CD14-positive monocyte (primary cell): ENCODE data around the gene LASP1. TPM values are rescaled to one million over a fixed set of nuclear protein-coding genes. Genes with fewer than 3 reads are reported as not detected.

Source experiments
- DNase-seq, 3 donors: peaks; one replicate each; pipeline ENCODE4 v3.0.0-alpha.2; 2011 to 2022
- H2AFZ ChIP-seq: 2 replicates; pipeline ENCODE4 v1.6.0; 2012; ENCODE audit warnings: mild to moderate bottlenecking, low read depth, low read length, inconsistent platforms; ENCODE audit not compliant: insufficient read depth, poor library complexity, severe bottlenecking
- H3K27ac ChIP-seq, 2 donors: 1 replicate in 1 of 2; 2 replicates in 1 of 2; pipeline ENCODE4 v1.5.1; 2012 to 2013; ENCODE audit warnings: low read length in 2 of 2, control low read depth in 1 of 2, inconsistent platforms in 1 of 2, low read depth in 1 of 2, mild to moderate bottlenecking in 1 of 2
- H3K27me3 ChIP-seq, 2 donors: one replicate each; pipeline versions ENCODE4 v1.6.0 to v1.6.1; 2011 to 2013; ENCODE audit warnings: low read length in 2 of 2; ENCODE audit not compliant: control insufficient read depth in 2 of 2, insufficient read depth in 2 of 2
- H3K36me3 ChIP-seq, 2 donors: replicated peaks in 1 of 2; 1 replicate in 1 of 2; 2 replicates in 1 of 2; pipeline versions ENCODE4 v1.5.1 to v1.6.1; 2012 to 2013; ENCODE audit warnings: low read length in 2 of 2, control low read depth in 1 of 2, inconsistent platforms in 1 of 2, mild to moderate bottlenecking in 1 of 2; ENCODE audit not compliant: insufficient read depth in 2 of 2, control insufficient read depth in 1 of 2
- H3K4me1 ChIP-seq, 2 donors: 1 replicate in 1 of 2; 2 replicates in 1 of 2; pipeline versions ENCODE4 v1.5.1 to v1.6.1; 2012 to 2013; ENCODE audit warnings: low read length in 2 of 2, control low read depth in 1 of 2, inconsistent platforms in 1 of 2, mild to moderate bottlenecking in 1 of 2, moderate library complexity in 1 of 2; ENCODE audit not compliant: insufficient read depth in 2 of 2, control insufficient read depth in 1 of 2
- H3K4me2 ChIP-seq: replicated peaks from 2 replicates; pipeline ENCODE3; 2012; ENCODE audit warnings: low read length, moderate library complexity, mild to moderate bottlenecking; ENCODE audit not compliant: poor library complexity, severe bottlenecking; ENCODE audit errors: extremely low read depth
- H3K4me3 ChIP-seq, 3 experiments: fragments of 200-600 bp in 1 of 3; sonication (generic) in 1 of 3; replicated peaks in 1 of 3; 1 replicate in 2 of 3; 2 replicates in 1 of 3; pipeline ENCODE4 v1.5.1; 2011 to 2013; ENCODE audit warnings: low read length in 3 of 3, mild to moderate bottlenecking in 3 of 3, control low read depth in 2 of 3, low read depth in 2 of 3, inconsistent platforms in 1 of 3, moderate library complexity in 1 of 3
- H3K79me2 ChIP-seq: 2 replicates; pipeline ENCODE4 v1.6.0; 2012; ENCODE audit warnings: mild to moderate bottlenecking, control low read depth, inconsistent platforms, low read length, moderate library complexity; ENCODE audit not compliant: insufficient read depth
- H3K9ac ChIP-seq: 2 replicates; pipeline ENCODE4 v1.6.0; 2017; ENCODE audit warnings: low read length, mild to moderate bottlenecking; ENCODE audit not compliant: insufficient read depth, poor library complexity, severe bottlenecking
- H3K9me3 ChIP-seq, 2 donors: replicated peaks in 1 of 2; 1 replicate in 1 of 2; 2 replicates in 1 of 2; pipeline versions ENCODE4 v1.5.1 to v1.6.1; 2012 to 2013; ENCODE audit warnings: low read length in 2 of 2, control low read depth in 1 of 2; ENCODE audit not compliant: control insufficient read depth in 1 of 2, insufficient read depth in 1 of 2
- H4K20me1 ChIP-seq: 2 replicates; pipeline ENCODE4 v1.6.0; 2012; ENCODE audit warnings: mild to moderate bottlenecking, low read length, control low read depth, moderate library complexity; ENCODE audit not compliant: insufficient read depth
- H3K27ac Mint-ChIP-seq, 7 donors: one replicate each; pipeline ENCODE4 v1.8.0; 2020; ENCODE audit warnings: mild to moderate bottlenecking in 7 of 7, mixed read lengths in 7 of 7, moderate library complexity in 6 of 7, inconsistent platforms in 2 of 7
- H3K27me3 Mint-ChIP-seq, 3 donors: one replicate each; pipeline ENCODE4 v1.8.0; 2021 to 2022; ENCODE audit warnings: low read depth in 3 of 3, mild to moderate bottlenecking in 3 of 3, mixed read lengths in 3 of 3, moderate library complexity in 3 of 3, inconsistent platforms in 1 of 3
- H3K36me3 Mint-ChIP-seq, 2 donors: one replicate each; pipeline ENCODE4 v1.8.0; 2020; ENCODE audit warnings: mixed read lengths in 2 of 2, inconsistent platforms in 1 of 2, mild to moderate bottlenecking in 1 of 2
- H3K4me1 Mint-ChIP-seq: one replicate; pipeline ENCODE4 v1.8.0; 2020; ENCODE audit warnings: mild to moderate bottlenecking, mixed read lengths
- H3K4me3 Mint-ChIP-seq, 2 donors: one replicate each; pipeline ENCODE4 v1.8.0; 2020; ENCODE audit warnings: mild to moderate bottlenecking in 2 of 2, mixed read lengths in 2 of 2, moderate library complexity in 1 of 2
- H3K9me3 Mint-ChIP-seq, 7 donors: one replicate each; pipeline ENCODE4 v1.8.0; 2020 to 2022; ENCODE audit warnings: mixed read lengths in 7 of 7, mild to moderate bottlenecking in 6 of 7, moderate library complexity in 6 of 7, inconsistent platforms in 2 of 7
- WGBS: methylation state at CpG from one replicate; pipeline ENCODE4 v1.1.5; 2013; ENCODE audit warnings: missing lambda C conversion rate; ENCODE audit not compliant: insufficient coverage; 5-methylcytosine and 5-hydroxymethylcytosine counted together
- intact Hi-C, 2 donors: fragments of 100-400 bp; cut with micrococcal nuclease; formaldehyde crosslinking; loops; one replicate each; pipeline versions ENCODE4 v1.15.0 to v1.15.1; 2023
- polyA plus RNA-seq, 3 donors: library from polyadenylated mRNA; depleted of rRNA in 1 of 3; unstranded in 2 of 3; stranded (reverse) in 1 of 3; fragments of 300-500 nt in 2 of 3; fragments of >200 nt in 1 of 3; fragmentation: Illumina TruSeq in 2 of 3; gene quantifications; 1 replicate in 2 of 3; 2 replicates in 1 of 3; pipeline ENCODE4 v1.2.3, GENCODE V29; 2012 to 2021
- TF ChIP-seq, protein P1 (sequence below): fragments of 200-600 bp; IDR thresholded peaks from one replicate; pipeline ENCODE4 v1.8.0; 2022; ENCODE audit warnings: antibody characterized with exemption, mild to moderate bottlenecking

The LASP1 gene
- polyA plus RNA-seq, 3 donors: 55.9 to 93.7 (median 70.6) TPM

DNA sequence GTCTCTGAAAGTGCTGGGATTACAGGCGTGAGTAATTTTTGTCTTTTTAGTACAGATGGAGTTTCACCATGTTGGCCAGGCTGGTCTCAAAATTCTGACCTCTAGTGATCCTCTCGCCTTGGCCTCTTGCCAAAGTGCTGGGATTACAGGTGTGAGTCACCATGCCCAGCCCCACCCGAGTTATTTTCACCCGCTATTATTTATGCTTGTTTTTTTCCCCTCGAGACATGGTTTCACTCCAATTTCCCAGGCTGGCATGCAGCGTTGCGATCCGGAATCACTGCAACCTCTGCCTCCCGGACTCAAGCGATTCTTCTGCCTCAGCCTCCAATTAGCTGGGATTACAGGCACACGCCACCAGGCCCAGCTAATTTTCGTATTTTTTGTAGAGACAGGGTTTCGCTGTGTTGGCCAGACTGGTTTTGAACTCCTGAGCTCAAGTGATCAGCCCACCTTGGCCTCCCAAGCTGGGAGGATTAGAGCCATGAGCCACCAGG is 25.5 kb upstream of the LASP1 start:
- Histone ChIP-seq H3K27me3 (no peaks in the 10 kb centered on the region), H3K79me2 (peaks cover 2% of the 10 kb centered on the region), H3K9ac (no peak overlapping the region), H3K27ac (no peak overlapping the region), H3K4me3 (no peak overlapping the region), H3K4me2 (no peak overlapping the region), H3K9me3 (no peaks in the 10 kb centered on the region), H3K4me1 (no peaks in the 10 kb centered on the region), H4K20me1 (peaks cover 17% of the 10 kb centered on the region), H2AFZ (no peak overlapping the region), H3K36me3 (peaks cover 21 to 22% of the 10 kb centered on the region in 2 donors)
- intact Hi-C loops: no loop called here
- 95% methylated on average over 12 of the region's 13 CpGs for WGBS
- Mint-ChIP-seq H3K4me3 (no peak overlapping the region), H3K27ac (peak overlapping the region in 1 of 7 donors; percentile 73), H3K4me1 (peaks cover 9% of the 10 kb centered on the region), H3K9me3 (peaks cover 0 to 1% (median 0%) of the 10 kb centered on the region in 7 donors), H3K36me3 (peaks cover 19 to 28% of the 10 kb centered on the region in 2 donors), H3K27me3 (peaks cover 0 to 8% (median 3%) of the 10 kb centered on the region in 3 donors)
- TF ChIP-seq, protein P1, sequence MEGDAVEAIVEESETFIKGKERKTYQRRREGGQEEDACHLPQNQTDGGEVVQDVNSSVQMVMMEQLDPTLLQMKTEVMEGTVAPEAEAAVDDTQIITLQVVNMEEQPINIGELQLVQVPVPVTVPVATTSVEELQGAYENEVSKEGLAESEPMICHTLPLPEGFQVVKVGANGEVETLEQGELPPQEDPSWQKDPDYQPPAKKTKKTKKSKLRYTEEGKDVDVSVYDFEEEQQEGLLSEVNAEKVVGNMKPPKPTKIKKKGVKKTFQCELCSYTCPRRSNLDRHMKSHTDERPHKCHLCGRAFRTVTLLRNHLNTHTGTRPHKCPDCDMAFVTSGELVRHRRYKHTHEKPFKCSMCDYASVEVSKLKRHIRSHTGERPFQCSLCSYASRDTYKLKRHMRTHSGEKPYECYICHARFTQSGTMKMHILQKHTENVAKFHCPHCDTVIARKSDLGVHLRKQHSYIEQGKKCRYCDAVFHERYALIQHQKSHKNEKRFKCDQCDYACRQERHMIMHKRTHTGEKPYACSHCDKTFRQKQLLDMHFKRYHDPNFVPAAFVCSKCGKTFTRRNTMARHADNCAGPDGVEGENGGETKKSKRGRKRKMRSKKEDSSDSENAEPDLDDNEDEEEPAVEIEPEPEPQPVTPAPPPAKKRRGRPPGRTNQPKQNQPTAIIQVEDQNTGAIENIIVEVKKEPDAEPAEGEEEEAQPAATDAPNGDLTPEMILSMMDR: no peak
- peak in 1 of 3 donors; percentile 28 for DNase-seq

DNA sequence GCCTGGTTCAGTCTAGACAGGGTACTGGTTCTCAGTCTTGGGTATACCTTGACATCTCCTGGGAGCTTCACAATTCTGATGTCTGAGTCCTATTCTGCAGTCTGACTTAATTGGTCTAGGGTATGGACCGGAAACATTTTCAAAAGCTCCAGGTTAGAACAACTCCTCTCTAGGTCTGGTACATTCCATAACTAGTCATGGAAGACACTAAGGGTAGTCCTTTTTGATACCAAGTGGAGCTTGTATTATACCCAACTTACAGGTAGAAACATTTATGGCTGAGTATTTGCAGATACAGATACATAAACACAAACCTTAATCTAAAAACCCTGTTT is 21.3 kb upstream of the LASP1 start:
- H3K27ac Mint-ChIP-seq: no peak overlapping the region
- no peak overlapping the region for H3K4me3 Mint-ChIP-seq
- peaks cover 52 to 64% of the 10 kb centered on the region in 2 donors for H3K36me3 Mint-ChIP-seq
- no peak overlapping the region for H2AFZ ChIP-seq
- peaks cover 0 to 2% (median 0%) of the 10 kb centered on the region in 7 donors for H3K9me3 Mint-ChIP-seq
- no peaks in the 10 kb centered on the region for H3K9me3 ChIP-seq
- intact Hi-C loops: no loop called here
- H3K4me1 ChIP-seq: peaks cover 23 to 25% of the 10 kb centered on the region in 2 donors
- H3K27me3 ChIP-seq: no peaks in the 10 kb centered on the region
- peaks cover 56% of the 10 kb centered on the region for H4K20me1 ChIP-seq
- peaks cover 44% of the 10 kb centered on the region for H3K79me2 ChIP-seq
- H3K4me1 Mint-ChIP-seq: peaks cover 35% of the 10 kb centered on the region
- WGBS: no CpG with 5 or more reads among the region's 1 CpG
- peaks cover 52 to 55% of the 10 kb centered on the region in 2 donors for H3K36me3 ChIP-seq
- peaks cover 0 to 4% (median 0%) of the 10 kb centered on the region in 3 donors for H3K27me3 Mint-ChIP-seq
- H3K9ac ChIP-seq: no peak overlapping the region
- no peak overlapping the region for H3K27ac ChIP-seq
- H3K4me3 ChIP-seq: no peak overlapping the region
- no peak for DNase-seq
- TF ChIP-seq, protein P1: no peak
- no peak overlapping the region for H3K4me2 ChIP-seq
